NCI-H2196 (cell line): ENCODE data around the gene CNTRL.
"Not testable (repeated sequence)": the region's sequence is repeated elsewhere in the genome, so short reads cannot be mapped to it uniquely, and the experiment has no call there.

Experiments
- DNase-seq: peaks from one replicate; lab custom pipeline; 2025; ENCODE audit not compliant: unreplicated experiment; lab: John Stamatoyannopoulos, UW

Gene CNTRL

DNA sequence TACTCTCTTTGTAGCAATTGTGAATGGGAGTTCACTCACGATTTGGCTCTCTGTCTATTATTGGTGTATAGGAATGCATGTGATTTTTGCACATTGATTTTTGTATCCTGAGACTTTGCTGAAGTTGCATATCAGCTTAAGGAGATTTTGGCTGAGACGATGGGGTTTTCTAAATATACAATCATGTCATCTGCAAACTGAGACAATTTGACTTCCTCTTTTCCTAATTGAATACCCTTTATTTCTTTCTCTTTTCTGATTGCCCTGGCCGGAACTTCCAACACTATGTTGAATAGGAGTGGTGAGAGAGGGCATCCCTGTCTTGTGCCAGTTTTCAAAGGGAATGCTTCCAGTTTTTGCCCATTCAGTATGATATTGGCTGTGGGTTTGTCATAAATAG lies 54.6 kb downstream of the CNTRL start:
- DNase-seq = not testable (repeated sequence)

DNA sequence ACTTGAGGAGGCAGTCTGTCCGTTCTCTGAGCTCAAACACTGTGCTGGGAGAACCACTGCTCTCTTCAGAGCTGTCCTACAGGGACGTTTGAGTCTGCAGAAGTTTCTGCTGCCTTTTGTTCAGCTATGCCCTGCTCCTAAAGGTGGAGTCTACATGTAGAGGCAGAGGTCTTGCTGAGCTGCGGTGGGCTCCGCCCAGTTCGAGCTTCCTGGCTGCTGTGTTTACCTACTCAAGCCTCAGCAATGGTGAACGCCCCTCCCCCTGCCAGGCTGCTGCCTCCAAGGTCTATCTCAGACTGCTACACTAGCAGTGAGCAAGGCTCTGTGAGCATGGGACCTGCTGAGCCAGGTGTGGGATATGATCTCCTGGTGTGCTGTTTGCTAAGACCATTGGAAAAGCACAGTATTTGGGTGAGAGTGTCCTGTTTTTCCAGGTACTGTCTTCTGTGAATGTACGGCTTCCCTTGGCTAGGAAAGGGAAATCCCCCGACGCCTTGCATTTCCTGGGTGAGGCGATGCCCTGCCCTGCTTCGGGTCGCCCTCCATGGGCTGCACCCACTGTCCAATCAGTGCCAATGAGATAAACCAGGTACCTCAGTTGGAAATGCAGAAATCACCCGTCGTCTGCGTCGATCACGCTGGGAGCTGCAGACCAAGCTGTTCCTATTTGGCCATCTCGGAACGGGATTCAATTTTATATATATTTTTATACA lies 58.5 kb downstream of the CNTRL start:
- DNase-seq = no peak

- no peak for DNase-seq
These were observed 60.9 kb downstream of the CNTRL start for GRCh38 chr9:121135642-121136041.

GRCh38 chr9:121138561-121138960 lies 63.8 kb downstream of the CNTRL start:
- no peak for DNase-seq

- DNase-seq = no peak
These were observed 64.2 kb downstream of the CNTRL start for GRCh38 chr9:121138973-121139372.

DNA sequence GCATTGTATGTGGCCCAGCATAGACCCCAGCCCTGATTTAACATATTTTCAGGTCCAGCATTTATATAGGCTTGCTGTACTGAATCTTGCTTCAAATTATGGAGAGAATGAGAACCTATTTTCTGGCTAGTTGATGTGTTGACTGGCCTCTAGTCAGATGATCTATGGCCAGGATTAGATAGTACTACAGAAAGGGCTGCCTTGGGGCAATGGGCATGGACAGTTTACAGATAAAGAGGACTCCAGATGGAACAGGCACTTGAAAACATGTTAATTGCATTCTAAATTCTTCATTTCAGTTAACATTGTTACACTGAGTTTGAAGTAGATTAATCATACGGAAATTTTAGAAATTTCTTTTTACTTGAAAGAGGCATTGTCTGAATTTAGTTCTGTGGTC lies 65.4 kb downstream of the CNTRL start:
- DNase-seq = no peak

- DNase-seq = no peak
These were observed 66.6 kb downstream of the CNTRL start for GRCh38 chr9:121141306-121141705.

GRCh38 chr9:121141706-121142105 lies 67.0 kb downstream of the CNTRL start:
- DNase-seq = no peak

DNA sequence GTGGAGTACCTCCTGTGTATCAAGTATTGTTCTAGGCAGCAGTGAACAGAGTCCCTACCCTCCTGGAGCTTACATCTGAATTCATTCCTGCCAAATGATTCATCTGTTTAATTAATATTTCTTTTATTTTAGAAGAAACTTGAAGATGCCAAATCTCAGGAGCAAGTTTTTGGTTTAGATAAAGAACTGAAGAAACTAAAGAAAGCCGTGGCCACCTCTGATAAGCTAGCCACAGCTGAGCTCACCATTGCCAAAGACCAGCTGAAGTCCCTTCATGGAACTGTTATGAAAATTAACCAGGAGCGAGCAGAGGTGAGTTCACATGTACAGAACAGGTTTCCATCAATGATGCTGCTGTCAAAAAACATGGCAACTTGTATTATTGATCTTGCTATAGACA lies 69.0 kb downstream of the CNTRL start:
- no peak for DNase-seq

GRCh38 chr9:121144482-121144881 lies 69.7 kb downstream of the CNTRL start:
- DNase-seq = no peak

DNA sequence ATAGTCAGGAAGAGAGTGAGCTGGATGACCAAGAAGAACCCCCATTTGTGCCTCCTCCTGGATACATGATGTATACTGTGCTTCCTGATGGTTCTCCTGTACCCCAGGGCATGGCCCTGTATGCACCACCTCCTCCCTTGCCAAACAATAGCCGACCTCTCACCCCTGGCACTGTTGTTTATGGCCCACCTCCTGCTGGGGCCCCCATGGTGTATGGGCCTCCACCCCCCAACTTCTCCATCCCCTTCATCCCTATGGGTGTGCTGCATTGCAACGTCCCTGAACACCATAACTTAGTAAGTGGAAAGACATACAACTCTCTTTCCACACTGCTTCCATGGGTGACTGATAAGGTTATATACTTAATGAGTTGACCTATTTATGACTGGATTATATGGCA lies 75.4 kb downstream of the CNTRL start:
- no peak for DNase-seq

- no peak for DNase-seq
These were observed 78.9 kb downstream of the CNTRL start for GRCh38 chr9:121153642-121154041.

DNA sequence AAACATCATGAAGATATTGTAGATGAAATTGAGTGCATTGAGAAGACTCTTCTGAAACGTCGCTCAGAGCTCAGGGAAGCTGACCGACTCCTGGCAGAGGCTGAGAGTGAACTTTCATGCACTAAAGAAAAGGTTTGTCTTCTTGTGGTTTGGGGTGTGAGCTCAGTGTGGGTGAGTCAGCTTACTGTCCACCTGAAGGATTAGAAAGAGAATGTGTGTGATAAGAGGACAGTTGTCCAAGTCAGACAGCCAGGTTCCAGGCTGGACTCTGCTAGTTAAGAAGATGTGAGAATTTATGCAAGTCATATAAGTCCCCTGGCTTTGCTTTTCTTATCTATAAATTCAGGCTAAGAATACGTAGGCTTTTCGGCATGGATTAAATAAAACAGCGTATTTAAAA lies 80.0 kb downstream of the CNTRL start:
- DNase-seq = no peak

- no peak for DNase-seq
These were observed 81.5 kb downstream of the CNTRL start for GRCh38 chr9:121156263-121156731.

DNA sequence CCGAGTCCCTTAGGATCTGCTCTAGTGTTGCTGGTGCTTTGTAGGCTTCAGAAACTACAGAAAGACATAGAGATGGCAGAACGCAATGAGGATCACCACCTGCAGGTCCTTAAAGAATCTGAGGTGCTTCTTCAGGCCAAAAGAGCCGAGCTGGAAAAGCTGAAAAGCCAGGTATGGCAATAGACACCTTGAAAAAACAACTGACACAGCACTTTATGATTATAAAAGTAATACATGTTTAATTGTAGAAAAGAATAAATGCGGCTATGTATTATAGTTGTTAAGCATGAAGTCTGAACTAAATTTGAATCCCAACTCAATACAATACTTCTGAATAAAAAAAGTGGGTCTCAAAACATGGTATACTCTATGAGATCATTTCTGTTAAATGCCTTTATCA lies 83.2 kb downstream of the CNTRL start:
- DNase-seq = no peak

- no peak for DNase-seq
These were observed 85.3 kb downstream of the CNTRL start for GRCh38 chr9:121160025-121160424.

GRCh38 chr9:121168052-121168451 lies 93.3 kb downstream of the CNTRL start:
- no peak for DNase-seq

- DNase-seq = no peak
These were observed 94.4 kb downstream of the CNTRL start for GRCh38 chr9:121169094-121169601.

GRCh38 chr9:121171236-121171635 lies 96.5 kb downstream of the CNTRL start:
- no peak for DNase-seq

- DNase-seq = no peak
These were observed 98.2 kb downstream of the CNTRL start for GRCh38 chr9:121172726-121173487.

DNA sequence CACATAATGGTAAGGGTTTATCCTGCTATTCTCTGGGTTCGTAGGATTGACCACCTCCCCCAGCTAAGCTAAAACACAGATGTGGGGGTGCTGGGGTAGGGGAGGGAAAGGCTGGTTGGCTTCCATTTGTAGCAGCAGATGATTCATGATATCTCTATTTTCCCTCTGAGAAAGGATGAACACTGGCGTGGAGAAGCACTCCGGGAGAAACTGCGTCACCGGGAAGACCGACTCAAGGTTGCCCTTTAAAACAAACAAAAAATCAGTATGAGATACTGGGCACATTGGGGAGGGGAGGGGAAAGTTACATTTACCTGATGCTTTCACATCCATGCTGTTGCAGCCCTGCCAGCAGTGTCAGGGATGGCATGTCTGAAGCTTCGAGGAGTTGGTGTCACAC lies 98.7 kb downstream of the CNTRL start:
- no peak for DNase-seq

DNA sequence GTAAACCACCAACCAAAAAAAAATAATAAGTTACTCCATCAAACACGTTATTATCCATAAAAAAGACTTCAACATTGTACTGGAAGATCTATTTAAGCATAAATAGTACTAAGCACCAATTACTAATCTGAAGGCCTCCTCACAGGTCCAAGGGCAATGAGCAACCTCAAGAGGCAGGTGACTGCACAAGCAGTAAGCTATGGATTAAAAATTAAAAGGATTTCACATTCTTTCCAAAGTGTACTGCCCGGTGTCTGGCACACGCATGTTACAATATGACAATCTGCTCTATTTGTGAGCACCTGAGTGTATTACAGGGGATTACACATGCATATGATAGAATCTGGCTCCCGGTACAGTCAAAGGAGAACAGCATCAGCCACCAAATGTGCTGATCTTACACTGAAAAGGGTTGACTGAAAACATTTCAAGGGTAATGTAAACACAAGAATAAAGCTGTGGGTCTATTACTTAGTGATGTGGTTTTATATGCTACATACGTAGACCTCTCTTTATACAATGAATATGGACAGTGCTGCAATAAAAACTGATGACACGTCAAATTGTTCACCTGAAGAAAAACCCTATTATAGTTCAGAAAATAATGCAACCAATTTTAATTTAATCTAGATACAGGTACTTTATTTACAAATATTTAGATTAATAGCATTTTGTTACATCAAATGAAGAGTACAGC lies 104.1 kb downstream of the CNTRL start:
- no peak for DNase-seq
